Stimulated activated CD4-positive, alpha-beta T cell treated with anti-CD3 and anti-CD28 coated beads, Interleukin-1b, Interleukin-23, amount 100 ng/mL, for 48 hours (primary cell): ENCODE results near the gene ABCC10.
"Not testable (repeated sequence)": the region's sequence is repeated elsewhere in the genome, so short reads cannot be mapped to it uniquely, and the experiment has no call there.

ENCODE experiments used
- DNase-seq: peaks from one replicate; pipeline ENCODE4 v3.0.0-alpha.2; 2020

The ABCC10 gene

GRCh38 chr6:43413002-43413401 lies 14.3 kb upstream of the ABCC10 start:
- DNase-seq = no peak

DNA sequence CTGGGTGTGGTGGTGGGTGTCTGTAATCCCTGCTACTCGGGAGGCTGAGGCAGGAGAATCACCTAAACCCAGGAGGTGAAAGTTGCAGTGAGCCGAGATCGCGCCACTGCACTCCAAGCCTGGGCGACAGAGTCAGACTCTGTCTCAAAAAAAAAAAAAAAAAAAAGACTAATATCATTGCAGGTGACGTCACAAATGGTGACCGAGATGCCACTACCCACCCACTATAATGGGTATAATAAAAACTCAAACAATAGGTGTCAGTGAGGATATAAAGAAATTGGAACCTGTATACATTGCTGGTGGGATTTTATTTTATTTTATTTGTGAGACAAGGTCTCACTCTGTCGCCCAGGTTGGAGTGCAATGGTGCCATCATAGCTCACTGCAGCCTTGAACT lies 12.1 kb upstream of the ABCC10 start:
- DNase-seq = not testable (repeated sequence)

GRCh38 chr6:43416935-43417334 lies 10.4 kb upstream of the ABCC10 start:
- no peak for DNase-seq

- DNase-seq = no peak
These were observed 7.2 kb upstream of the ABCC10 start for GRCh38 chr6:43420012-43420709.

DNA sequence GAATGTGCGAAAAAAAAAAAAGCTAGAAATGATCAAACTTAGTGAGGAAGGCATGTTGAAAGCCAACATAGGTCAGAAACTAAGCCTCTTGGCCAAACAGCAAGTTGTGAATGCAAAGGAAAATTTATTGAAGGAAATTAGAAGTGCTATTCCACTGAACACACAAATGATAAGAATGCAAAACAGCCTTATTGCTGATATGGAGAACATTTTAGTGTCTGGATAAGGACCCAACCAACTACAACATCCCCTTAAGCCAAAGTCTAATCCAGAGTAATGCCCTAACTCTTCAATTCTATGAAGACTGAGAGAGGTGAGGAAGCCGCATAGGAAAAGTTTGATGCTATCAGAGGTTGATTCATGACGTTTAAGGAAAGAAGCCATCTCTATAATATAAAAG lies 5.5 kb upstream of the ABCC10 start:
- DNase-seq = no peak

DNA sequence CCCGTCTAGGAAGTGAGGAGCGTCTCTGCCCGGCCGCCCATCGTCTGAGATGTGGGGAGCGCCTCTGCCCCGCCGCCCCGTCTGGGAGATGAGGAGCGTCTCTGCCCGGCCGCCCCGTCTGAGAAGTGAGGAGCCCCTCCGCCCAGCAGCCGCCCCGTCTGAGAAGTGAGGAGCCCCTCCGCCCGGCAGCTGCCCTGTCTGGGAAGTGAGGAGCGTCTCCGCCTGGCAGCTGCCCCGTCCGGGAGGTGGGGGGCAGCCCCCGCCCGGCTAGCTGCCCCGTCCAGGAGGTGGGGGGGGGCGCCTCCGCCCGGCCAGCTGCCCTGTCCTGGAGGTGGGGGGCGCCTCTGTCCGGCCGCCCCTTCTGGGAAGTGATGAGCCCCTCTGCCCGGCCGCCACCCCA lies 2.3 kb upstream of the ABCC10 start:
- DNase-seq = not testable (repeated sequence)

- no peak for DNase-seq
These were observed 374 bp upstream of the ABCC10 start for GRCh38 chr6:43426928-43427405.

- no peak for DNase-seq
These were observed 800 bp downstream of the ABCC10 start for GRCh38 chr6:43428112-43428570.

DNA sequence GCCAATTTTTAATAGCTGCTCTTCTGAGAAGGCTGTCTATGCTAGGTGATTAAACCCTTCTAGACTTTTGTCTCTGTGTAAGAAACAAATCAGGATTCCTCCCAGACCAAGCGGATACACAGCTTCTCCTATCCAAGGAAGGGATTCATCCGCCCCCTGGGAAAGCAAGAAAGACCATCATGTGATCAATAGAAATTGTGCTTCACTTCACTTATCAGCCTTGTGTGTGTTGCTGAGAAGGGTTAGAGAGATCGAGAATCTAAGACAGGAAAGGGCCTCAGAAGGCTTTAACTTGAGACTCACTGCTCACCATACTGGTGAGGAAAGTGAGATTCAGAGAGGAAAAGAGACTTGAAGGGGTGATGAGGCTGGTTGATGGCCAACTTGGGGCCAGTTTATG lies 1.5 kb downstream of the ABCC10 start:
- DNase-seq = no peak

GRCh38 chr6:43432009-43432945 lies 4.9 kb downstream of the ABCC10 start:
- DNase-seq = no peak

- DNase-seq = no peak
These were observed 5.8 kb downstream of the ABCC10 start for GRCh38 chr6:43433148-43433547.

DNA sequence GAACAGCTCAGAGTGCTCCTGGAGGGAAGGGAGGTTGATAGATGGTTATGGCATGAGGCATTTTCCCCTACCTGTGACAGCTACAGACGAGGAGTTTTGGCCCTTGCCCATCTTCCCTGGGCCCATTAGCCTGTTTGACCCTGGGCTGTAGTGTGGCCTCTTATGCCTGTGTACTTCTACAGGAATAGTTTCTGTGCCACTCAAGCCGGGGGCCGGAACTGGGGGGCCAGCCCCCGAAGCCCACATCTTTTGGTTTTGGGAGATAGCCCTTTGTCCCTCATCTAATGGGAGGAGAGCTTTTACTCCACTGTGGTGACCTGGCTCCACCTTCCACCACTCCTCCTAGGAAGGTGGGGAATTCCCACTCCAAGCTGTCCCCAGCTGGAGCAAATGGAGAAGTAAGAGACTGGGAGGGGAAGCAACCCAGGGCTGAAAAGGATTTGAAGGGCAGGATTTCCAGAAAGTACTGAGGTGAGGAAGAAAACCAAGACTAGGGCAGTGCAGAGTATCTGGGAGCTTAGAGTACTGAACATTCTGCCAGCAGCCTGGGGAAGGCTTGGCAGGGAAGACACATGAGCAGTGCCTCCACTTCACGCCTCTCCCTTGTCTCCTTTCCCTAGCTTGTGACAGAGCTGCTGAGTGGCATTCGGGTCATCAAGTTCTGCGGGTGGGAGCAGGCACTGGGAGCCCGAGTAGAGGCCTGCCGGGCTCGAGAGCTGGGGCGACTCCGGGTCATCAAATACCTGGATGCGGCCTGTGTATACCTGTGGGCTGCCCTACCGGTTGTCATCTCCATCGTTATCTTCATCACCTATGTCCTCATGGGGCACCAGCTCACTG lies 6.9 kb downstream of the ABCC10 start:
- no peak for DNase-seq

GRCh38 chr6:43434943-43435342 lies 7.6 kb downstream of the ABCC10 start:
- DNase-seq = no peak

DNA sequence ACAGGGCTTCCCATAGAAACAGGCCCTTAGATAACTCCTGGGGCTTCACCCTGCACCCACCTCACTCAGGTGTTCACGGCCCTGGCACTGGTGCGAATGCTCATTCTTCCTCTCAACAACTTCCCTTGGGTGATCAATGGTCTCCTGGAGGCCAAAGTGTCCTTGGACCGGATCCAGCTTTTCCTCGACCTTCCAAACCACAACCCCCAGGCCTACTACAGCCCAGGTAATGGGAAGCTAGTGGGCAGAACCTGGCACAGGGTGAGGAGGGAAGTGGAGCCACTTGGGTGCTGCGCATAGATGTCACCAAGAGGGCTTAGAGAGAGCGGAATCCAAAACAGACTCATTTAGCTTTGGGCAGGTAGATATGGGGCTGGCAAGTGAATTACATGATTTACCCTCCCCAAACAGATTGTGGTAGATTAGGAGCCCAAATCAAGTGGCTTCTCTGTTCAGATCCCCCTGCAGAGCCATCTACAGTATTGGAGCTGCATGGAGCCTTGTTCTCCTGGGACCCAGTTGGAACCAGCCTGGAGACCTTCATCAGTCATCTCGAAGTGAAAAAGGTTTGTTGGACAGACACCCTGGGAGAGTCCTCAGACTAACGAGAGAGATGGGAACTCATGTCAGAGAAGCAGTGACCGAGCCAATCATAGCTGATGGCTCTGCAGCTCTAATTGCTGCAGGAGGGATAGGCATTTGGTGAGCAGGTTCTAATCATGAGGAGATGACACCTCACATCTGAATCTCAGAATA lies 8.5 kb downstream of the ABCC10 start:
- DNase-seq = no peak

DNA sequence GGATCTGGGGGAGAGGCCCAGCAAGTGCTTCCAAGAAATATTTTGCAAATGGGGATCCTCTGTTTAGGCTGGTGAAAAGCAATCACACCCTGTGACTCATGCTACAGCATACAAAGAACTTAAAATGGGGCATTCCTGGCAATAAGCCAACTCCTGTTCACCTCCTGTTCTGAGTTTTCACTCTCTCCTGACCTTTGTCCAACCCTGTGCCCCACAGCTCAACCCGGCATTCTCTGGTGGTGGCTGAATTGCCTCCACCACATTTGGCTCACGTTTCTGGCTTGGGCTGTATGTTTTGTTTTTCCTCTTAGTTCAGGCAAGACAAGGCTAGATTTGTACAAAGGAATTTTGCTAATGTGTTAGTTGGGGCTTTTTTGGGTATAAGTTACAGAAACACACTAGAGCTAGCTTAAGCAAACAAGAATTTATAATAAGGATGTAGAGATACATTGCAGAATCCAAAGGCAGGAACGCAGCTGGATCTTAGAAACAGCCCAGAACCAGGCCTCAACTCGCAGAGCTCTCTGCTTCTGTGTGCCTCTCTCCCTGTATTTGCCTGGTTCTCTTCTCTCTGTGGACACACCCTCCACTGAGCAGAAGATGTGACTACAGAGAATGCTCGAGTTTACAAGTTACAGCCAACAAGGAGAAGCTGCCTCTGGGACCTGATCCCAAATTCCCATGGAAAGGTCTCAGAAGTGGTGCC lies 9.4 kb downstream of the ABCC10 start:
- DNase-seq = no peak

- DNase-seq = no peak
These were observed 10.4 kb downstream of the ABCC10 start for GRCh38 chr6:43437700-43438099.

GRCh38 chr6:43442935-43443334 lies 15.6 kb downstream of the ABCC10 start:
- DNase-seq = no peak

DNA sequence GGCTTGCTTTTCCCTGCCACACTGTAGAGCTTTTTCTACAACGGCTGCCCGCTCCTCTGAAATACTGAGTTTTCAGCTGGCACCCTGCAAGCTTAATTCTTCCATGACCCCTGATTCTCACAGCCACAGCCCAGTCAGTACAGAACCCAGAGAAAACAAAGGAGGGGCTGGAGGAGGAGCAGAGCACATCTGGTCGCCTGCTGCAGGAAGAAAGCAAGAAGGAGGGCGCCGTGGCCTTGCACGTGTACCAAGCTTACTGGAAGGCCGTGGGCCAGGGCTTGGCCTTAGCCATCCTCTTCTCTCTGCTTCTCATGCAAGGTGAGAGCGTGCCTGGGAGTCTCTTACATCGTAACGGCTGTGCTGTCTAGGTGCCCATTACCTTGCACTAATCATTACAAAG lies 16.7 kb downstream of the ABCC10 start:
- DNase-seq = no peak

DNA sequence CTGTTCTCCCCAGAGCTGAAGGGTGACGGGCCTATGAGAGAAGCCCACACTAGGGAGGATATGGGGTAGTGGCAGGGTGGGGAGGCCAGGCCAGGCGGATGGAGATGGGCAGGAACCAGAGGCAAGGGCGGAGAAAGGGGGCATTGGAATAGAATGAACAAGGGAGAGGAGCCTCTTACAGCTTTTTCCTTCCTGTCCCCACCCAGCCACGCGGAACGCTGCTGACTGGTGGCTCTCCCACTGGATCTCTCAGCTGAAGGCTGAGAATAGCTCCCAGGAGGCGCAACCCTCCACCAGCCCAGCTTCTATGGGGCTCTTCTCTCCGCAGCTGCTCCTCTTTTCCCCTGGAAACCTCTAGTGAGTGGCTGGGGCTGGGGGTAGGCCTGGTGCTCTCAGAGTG lies 17.2 kb downstream of the ABCC10 start:
- no peak for DNase-seq

DNA sequence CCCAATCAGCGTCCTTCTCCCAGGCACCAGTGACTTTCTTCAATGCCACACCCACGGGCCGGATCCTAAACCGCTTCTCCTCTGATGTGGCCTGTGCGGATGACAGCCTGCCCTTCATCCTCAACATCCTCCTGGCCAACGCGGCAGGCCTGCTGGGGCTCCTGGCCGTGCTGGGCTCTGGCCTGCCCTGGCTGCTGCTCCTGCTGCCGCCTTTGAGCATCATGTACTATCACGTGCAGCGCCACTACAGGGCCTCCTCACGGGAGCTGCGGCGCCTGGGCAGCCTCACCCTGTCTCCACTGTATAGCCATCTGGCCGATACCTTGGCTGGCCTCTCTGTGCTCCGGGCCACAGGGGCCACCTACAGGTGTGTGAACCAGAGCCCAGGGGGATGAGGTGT lies 18.2 kb downstream of the ABCC10 start:
- DNase-seq = no peak

- DNase-seq = no peak
These were observed 20.3 kb downstream of the ABCC10 start for GRCh38 chr6:43447604-43448003.

- no peak for DNase-seq
These were observed 21.6 kb downstream of the ABCC10 start for GRCh38 chr6:43448916-43449315.
